Skeletal muscle tissue (tissue), 4 donors: ENCODE data around the gene GBP7. TPM values are rescaled to one million over a fixed set of nuclear protein-coding genes. Genes with fewer than 3 reads are reported as not detected.
"Not testable (repeated sequence)": the region's sequence is repeated elsewhere in the genome, so short reads cannot be mapped to it uniquely, and the experiment has no call there.

ENCODE experiments used
- H3K27ac ChIP-seq: one replicate; pipeline ENCODE4 v1.7.0; 2013; ENCODE audit warnings: mild to moderate bottlenecking, low read depth, low read length, inconsistent platforms
- H3K27me3 ChIP-seq, 3 donors: one replicate each; pipeline ENCODE4 v1.7.0; 2013; ENCODE audit warnings: low read length in 3 of 3; ENCODE audit not compliant: control insufficient read depth in 3 of 3, insufficient read depth in 3 of 3
- H3K36me3 ChIP-seq, 3 donors: one replicate each; pipeline ENCODE4 v1.7.0; 2013; ENCODE audit warnings: low read length in 3 of 3; ENCODE audit not compliant: control insufficient read depth in 3 of 3, insufficient read depth in 3 of 3
- H3K4me1 ChIP-seq, 3 donors: one replicate each; pipeline ENCODE4 v1.7.0; 2013; ENCODE audit warnings: low read length in 3 of 3, mild to moderate bottlenecking in 3 of 3; ENCODE audit not compliant: control insufficient read depth in 3 of 3, insufficient read depth in 3 of 3
- H3K4me3 ChIP-seq, 3 donors: one replicate each; pipeline ENCODE4 v1.7.0; 2013; ENCODE audit warnings: low read length in 3 of 3
- H3K9ac ChIP-seq, 3 donors: one replicate each; pipeline ENCODE4 v1.7.0; 2013; ENCODE audit warnings: low read length in 3 of 3, mild to moderate bottlenecking in 3 of 3, moderate library complexity in 2 of 3, low read depth in 1 of 3
- H3K9me3 ChIP-seq, 3 donors: one replicate each; pipeline ENCODE4 v1.7.0; 2013; ENCODE audit warnings: low read length in 3 of 3; ENCODE audit not compliant: control insufficient read depth in 3 of 3
- total RNA-seq: library from RNA; depleted of rRNA; stranded (reverse); fragments of >200 nt; gene quantifications from one replicate; pipeline ENCODE4 v1.2.3, GENCODE V29; 2014
- donor health status: Osteomylitis.

Gene GBP7
- total RNA-seq, 1 donor from 2014 or later: not detected

- H3K4me1 ChIP-seq: no peaks in the 10 kb centered on the region
- H3K9ac ChIP-seq: no peak overlapping the region
- no peaks in the 10 kb centered on the region for H3K9me3 ChIP-seq
- no peak overlapping the region for H3K4me3 ChIP-seq
- H3K27me3 ChIP-seq: no peaks in the 10 kb centered on the region
- no peaks in the 10 kb centered on the region for H3K36me3 ChIP-seq
- H3K27ac ChIP-seq: no peak overlapping the region
Measured at GRCh38 chr1:89147678-89148658, 27.8 kb downstream of the GBP7 start.

- Histone ChIP-seq H3K27me3 (no peaks in the 10 kb centered on the region), H3K4me1 (no peaks in the 10 kb centered on the region), H3K27ac (no peak overlapping the region), H3K36me3 (no peaks in the 10 kb centered on the region), H3K9me3 (no peaks in the 10 kb centered on the region), H3K9ac (no peak overlapping the region), H3K4me3 (no peak overlapping the region)
Measured at GRCh38 chr1:89146721-89147120, 29.1 kb downstream of the GBP7 start.

- no peaks in the 10 kb centered on the region for H3K4me1 ChIP-seq
- no peak overlapping the region for H3K27ac ChIP-seq
- H3K27me3 ChIP-seq: no peaks in the 10 kb centered on the region
- H3K4me3 ChIP-seq: no peak overlapping the region
- H3K9ac ChIP-seq: no peak overlapping the region
- H3K9me3 ChIP-seq: no peaks in the 10 kb centered on the region
- no peaks in the 10 kb centered on the region for H3K36me3 ChIP-seq
Measured at GRCh38 chr1:89143484-89143883, 32.3 kb downstream of the GBP7 start.

- H3K4me3 ChIP-seq: no peak overlapping the region
- no peak overlapping the region for H3K9ac ChIP-seq
- H3K36me3 ChIP-seq: no peaks in the 10 kb centered on the region
- no peak overlapping the region for H3K27ac ChIP-seq
- no peaks in the 10 kb centered on the region for H3K9me3 ChIP-seq
- no peaks in the 10 kb centered on the region for H3K27me3 ChIP-seq
- H3K4me1 ChIP-seq: no peaks in the 10 kb centered on the region
Measured at GRCh38 chr1:89142160-89142559, 33.6 kb downstream of the GBP7 start.

GRCh38 chr1:89133747-89134146 is 42.1 kb downstream of the GBP7 start:
- Histone ChIP-seq H3K27ac (no peak overlapping the region), H3K27me3 (no peaks in the 10 kb centered on the region), H3K4me1 (peaks cover 7 to 12% (median 8%) of the 10 kb centered on the region in 3 donors), H3K4me3 (no peak overlapping the region), H3K9ac (no peak overlapping the region), H3K9me3 (no peaks in the 10 kb centered on the region), H3K36me3 (no peaks in the 10 kb centered on the region)

- peaks cover 7 to 15% (median 8%) of the 10 kb centered on the region in 3 donors for H3K4me1 ChIP-seq
- no peaks in the 10 kb centered on the region for H3K36me3 ChIP-seq
- H3K9me3 ChIP-seq: no peaks in the 10 kb centered on the region
- no peaks in the 10 kb centered on the region for H3K27me3 ChIP-seq
- no peak overlapping the region for H3K4me3 ChIP-seq
- H3K9ac ChIP-seq: no peak overlapping the region
- no peak overlapping the region for H3K27ac ChIP-seq
Measured at GRCh38 chr1:89130716-89131115, 45.1 kb downstream of the GBP7 start.

GRCh38 chr1:89129911-89130310 is 45.9 kb downstream of the GBP7 start:
- H3K36me3 ChIP-seq: no peaks in the 10 kb centered on the region
- H3K9ac ChIP-seq: no peak overlapping the region
- no peaks in the 10 kb centered on the region for H3K27me3 ChIP-seq
- H3K4me1 ChIP-seq: peaks cover 8 to 15% (median 12%) of the 10 kb centered on the region in 3 donors
- H3K4me3 ChIP-seq: no peak overlapping the region
- no peaks in the 10 kb centered on the region for H3K9me3 ChIP-seq
- peak overlapping the region; percentile 65 for H3K27ac ChIP-seq

- Histone ChIP-seq H3K4me3 (peak overlapping the region in 1 of 3 donors; percentile 53), H3K4me1 (peaks cover 11 to 21% (median 21%) of the 10 kb centered on the region in 3 donors)
- H3K9me3 ChIP-seq, H3K27ac ChIP-seq, H3K9ac ChIP-seq, H3K27me3 ChIP-seq, H3K36me3 ChIP-seq: not testable (repeated sequence)
Measured at GRCh38 chr1:89128003-89128458, 47.8 kb downstream of the GBP7 start.

GRCh38 chr1:89126602-89127565 is 48.9 kb downstream of the GBP7 start:
- not testable (repeated sequence) for H3K36me3 ChIP-seq, H3K9me3 ChIP-seq, H3K27me3 ChIP-seq
- peak overlapping the region in 1 of 3 donors; percentile 78 for H3K9ac ChIP-seq
- peak overlapping the region in 2 of 3 donors; percentile 2 to 80 for H3K4me3 ChIP-seq
- H3K27ac ChIP-seq: peak overlapping the region; percentile 82
- H3K4me1 ChIP-seq: peaks cover 11 to 21% (median 21%) of the 10 kb centered on the region in 3 donors
